HCT116 (cell line): ENCODE results near the gene C2CD2. TPM values are rescaled to one million over a fixed set of nuclear protein-coding genes. Genes with fewer than 3 reads are reported as not detected.

Source experiments
- ATAC-seq: fragments of 200-7000 bp; cut with Tn5 transposase; 2 replicates; pipeline ENCODE4 v1.9.1; 2020; ENCODE audit warnings: mild to moderate bottlenecking, moderate library complexity
- BruUV-seq: library from RNA; stranded (reverse); fragments of 400-500 nt; replicated peaks from 2 replicates; lab custom pipeline; 2021; lab: Mats Ljungman, UMichigan
- CTCF ChIA-PET: fragments of 300-600 bp; sonication (Branson Sonifier 250); formaldehyde crosslinking; loops from one replicate; lab custom pipeline; 2021; ENCODE audit warnings: antibody characterized with exemption; lab: Charles Lee
- POLR2A ChIA-PET: fragments of 300-600, 350-600 bp; sonication (Branson Sonifier 250); formaldehyde crosslinking; loops from one replicate; lab custom pipeline; 2021; ENCODE audit warnings: antibody characterized with exemption; lab: Charles Lee
- RAD21 ChIA-PET, 2 experiments: fragments of 300-600 bp; sonication (Branson Sonifier 250); formaldehyde crosslinking; loops; one replicate each; lab custom pipeline; 2023; ENCODE audit warnings: low total read pairs in 2 of 2; ENCODE audit not compliant: uncharacterized antibody in 2 of 2, unreplicated experiment in 2 of 2, low non-redundant PET in 1 of 2; lab: Charles Lee
- DNase-seq: peaks from one replicate; pipeline ENCODE4 v3.0.0-alpha.2; 2010; ENCODE audit warnings: low read depth, low spot score
- H2AFZ ChIP-seq: fragments of 200-600 bp; shearing (Covaris generic), sonication (generic); 2 replicates; pipeline ENCODE4 v1.6.1; 2017; ENCODE audit warnings: low read depth, mixed run types, mixed read lengths, antibody characterized with exemption, low read length; ENCODE audit not compliant: poor library complexity, severe bottlenecking
- H3K27ac ChIP-seq: 2 replicates; pipeline ENCODE4 v1.5.1; 2012; ENCODE audit warnings: low read depth, low read length
- H3K27me3 ChIP-seq: fragments of 200-600 bp; sonication (generic); 2 replicates; pipeline ENCODE4 v1.6.1; 2016; ENCODE audit warnings: mixed run types, low read length, mixed read lengths; ENCODE audit not compliant: insufficient read depth
- H3K36me3 ChIP-seq, 2 experiments: fragments of 200-500 bp in 1 of 2; fragments of 200-600 bp in 1 of 2; sonication (Bioruptor generic) in 1 of 2; sonication (generic) in 1 of 2; 2 replicates each; pipeline versions ENCODE4 v1.5.1 to v1.6.1; 2014 to 2016; ENCODE audit warnings: low read length in 2 of 2, inconsistent platforms in 1 of 2, mixed read lengths in 1 of 2, mixed run types in 1 of 2; ENCODE audit not compliant: insufficient read depth in 2 of 2, control insufficient read depth in 1 of 2
- H3K4me1 ChIP-seq, 2 experiments: fragments of 200-600 bp in 1 of 2; sonication (generic) in 1 of 2; 2 replicates each; pipeline versions ENCODE4 v1.5.1 to v1.6.1; 2012 to 2017; ENCODE audit warnings: low read length in 2 of 2, inconsistent platforms in 1 of 2, mild to moderate bottlenecking in 1 of 2, mixed read lengths in 1 of 2, mixed run types in 1 of 2, moderate library complexity in 1 of 2; ENCODE audit not compliant: insufficient read depth in 2 of 2, control insufficient read depth in 1 of 2
- H3K4me2 ChIP-seq: fragments of 200-600 bp; sonication (generic); 2 replicates; pipeline ENCODE4 v1.6.1; 2017; ENCODE audit warnings: mixed run types, low read length, mixed read lengths
- H3K4me3 ChIP-seq, 2 experiments: fragments of 200-600 bp in 1 of 2; sonication (generic) in 1 of 2; replicated peaks in 1 of 2; 2 replicates each; pipeline ENCODE4 v1.5.1; 2011 to 2016; ENCODE audit warnings: low read length in 2 of 2, control low read depth in 1 of 2, low read depth in 1 of 2, mild to moderate bottlenecking in 1 of 2, mixed read lengths in 1 of 2, mixed run types in 1 of 2
- H3K79me2 ChIP-seq: fragments of 200-600 bp; sonication (generic); 2 replicates; pipeline ENCODE4 v1.6.1; 2017; ENCODE audit warnings: mild to moderate bottlenecking, mixed run types, low read length, moderate library complexity, mixed read lengths; ENCODE audit not compliant: insufficient read depth
- H3K9ac ChIP-seq: fragments of 200-600 bp; sonication (generic); 2 replicates; pipeline ENCODE4 v1.6.1; 2016; ENCODE audit warnings: low read length, mixed read lengths
- H3K9me2 ChIP-seq: fragments of 200-600 bp; sonication (generic), shearing (Covaris generic); 2 replicates; pipeline ENCODE4 v1.6.1; 2017; ENCODE audit warnings: mixed run types, mild to moderate bottlenecking, moderate library complexity; ENCODE audit not compliant: insufficient read depth
- H3K9me3 ChIP-seq, 2 experiments: fragments of 200-500 bp in 1 of 2; fragments of 200-600 bp in 1 of 2; sonication (Bioruptor generic) in 1 of 2; sonication (generic) in 1 of 2; 2 replicates each; pipeline ENCODE4 v1.6.1; 2014 to 2017; ENCODE audit warnings: low read length in 2 of 2, mixed read lengths in 2 of 2, inconsistent platforms in 1 of 2, low read depth in 1 of 2, mild to moderate bottlenecking in 1 of 2, mixed run types in 1 of 2, moderate library complexity in 1 of 2; ENCODE audit not compliant: control insufficient read depth in 1 of 2, insufficient read depth in 1 of 2
- H4K20me1 ChIP-seq: fragments of 200-600 bp; sonication (generic), shearing (Covaris generic); 2 replicates; pipeline ENCODE4 v1.6.1; 2017; ENCODE audit warnings: mixed run types, mild to moderate bottlenecking, moderate library complexity; ENCODE audit not compliant: insufficient read depth
- CEBPB ChIP-seq: IDR thresholded peaks from 2 replicates; pipeline ENCODE4 v1.6.1; 2012; ENCODE audit warnings: low read depth
- EGR1 ChIP-seq: IDR thresholded peaks from 2 replicates; pipeline ENCODE4 v1.6.1; 2012; ENCODE audit warnings: low read depth
- EZH2 ChIP-seq: fragments of 200-600 bp; sonication (generic); IDR thresholded peaks from 2 replicates; pipeline ENCODE4 v1.6.1; 2017; ENCODE audit warnings: antibody characterized with exemption, mixed run types
- POLR2AphosphoS5 ChIP-seq: IDR thresholded peaks from 2 replicates; pipeline ENCODE4 v1.6.1; 2011; ENCODE audit warnings: mild to moderate bottlenecking, low read depth, low read length, moderate library complexity
- TCF7L2 ChIP-seq: IDR thresholded peaks from 2 replicates; pipeline ENCODE4 v1.7.0; 2011; ENCODE audit warnings: borderline replicate concordance, inconsistent platforms; ENCODE audit not compliant: insufficient read depth, insufficient read length; ENCODE audit errors: extremely low read depth
- YY1 ChIP-seq: IDR thresholded peaks from 2 replicates; pipeline ENCODE4 v1.6.1; 2011; ENCODE audit warnings: low read length, low read depth, moderate library complexity, mild to moderate bottlenecking; ENCODE audit not compliant: insufficient replicate concordance; ENCODE audit errors: extremely low read depth
- ZBTB33 ChIP-seq: IDR thresholded peaks from 2 replicates; pipeline ENCODE4 v1.6.1; 2011; ENCODE audit warnings: mild to moderate bottlenecking, low read length, moderate library complexity; ENCODE audit not compliant: insufficient replicate concordance; ENCODE audit errors: extremely low read depth
- intact Hi-C: fragments of 100-400 bp; cut with micrococcal nuclease; formaldehyde crosslinking; loops from 2 replicates; pipeline ENCODE4 v1.10.0; 2022
- total RNA-seq: library from RNA; stranded (reverse); gene quantifications from one replicate; pipeline ENCODE4 v1.2.1, GENCODE V29; 2021; ENCODE audit not compliant: unreplicated experiment
- TF ChIP-seq, protein P1 (sequence below): IDR thresholded peaks from 2 replicates; pipeline ENCODE4 v1.6.1; 2012
- TF ChIP-seq, protein P2 (sequence below): IDR thresholded peaks from 2 replicates; pipeline ENCODE4 v1.6.1; 2012

C2CD2 gene
- total RNA-seq, 1 experiment from 2014 or later, result 22.0 TPM

GRCh38 chr21:41884501-41885030, 69.3 kb downstream of the C2CD2 start:
- no peak for TF ChIP-seq EZH2
- TF ChIP-seq YY1, result no peak
- no peak for TF ChIP-seq TCF7L2
- no peak for TF ChIP-seq POLR2AphosphoS5
- TF ChIP-seq ZBTB33, result no peak
- TF ChIP-seq CEBPB, result no peak
- TF ChIP-seq, protein P1, sequence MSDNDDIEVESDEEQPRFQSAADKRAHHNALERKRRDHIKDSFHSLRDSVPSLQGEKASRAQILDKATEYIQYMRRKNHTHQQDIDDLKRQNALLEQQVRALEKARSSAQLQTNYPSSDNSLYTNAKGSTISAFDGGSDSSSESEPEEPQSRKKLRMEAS, result no peak
- no peak for TF ChIP-seq EGR1
- TF ChIP-seq, protein P2, sequence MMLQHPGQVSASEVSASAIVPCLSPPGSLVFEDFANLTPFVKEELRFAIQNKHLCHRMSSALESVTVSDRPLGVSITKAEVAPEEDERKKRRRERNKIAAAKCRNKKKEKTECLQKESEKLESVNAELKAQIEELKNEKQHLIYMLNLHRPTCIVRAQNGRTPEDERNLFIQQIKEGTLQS, result no peak
- Histone ChIP-seq H3K4me3 (no peak overlapping the region), H3K27me3 (no peaks in the 10 kb centered on the region), H3K27ac (no peak overlapping the region), H3K4me1 (peaks cover 0 to 14% of the 10 kb centered on the region in 2 experiments; a peak in 1 of 4 replicates), H3K9me2 (no peaks in the 10 kb centered on the region), H2AFZ (no peak overlapping the region), H4K20me1 (no peaks in the 10 kb centered on the region), H3K4me2 (no peak overlapping the region), H3K79me2 (no peaks in the 10 kb centered on the region), H3K9me3 (no peaks in the 10 kb centered on the region), H3K36me3 (peaks cover 0 to 5% of the 10 kb centered on the region in 2 experiments; a peak in 1 of 4 replicates), H3K9ac (no peak overlapping the region)
- intact Hi-C loops, result loop anchor here (10.0 kb wide), 1 partner anchor 980 kb away; no protein-coding TSS in a partner anchor
- ChIA-PET RAD21 (no interaction called here), POLR2A (no interaction called here), CTCF (no interaction called here)
- no TSS peak for BruUV-seq
- DNase-seq (no peak), ATAC-seq (0 out of 2 replicates have a peak, but pooled peaks have one; percentile 15)
